Stimulated activated CD8-positive, alpha-beta memory T cell treated with anti-CD3 and anti-CD28 coated beads, Interleukin-15, amount 100 ng/mL, for 1 hour (primary cell): ENCODE measurements around the gene PMEPA1.

Experiments used
- DNase-seq: peaks from one replicate; pipeline ENCODE4 v3.0.0-alpha.2; 2020; ENCODE audit warnings: low read depth

Gene PMEPA1

DNA sequence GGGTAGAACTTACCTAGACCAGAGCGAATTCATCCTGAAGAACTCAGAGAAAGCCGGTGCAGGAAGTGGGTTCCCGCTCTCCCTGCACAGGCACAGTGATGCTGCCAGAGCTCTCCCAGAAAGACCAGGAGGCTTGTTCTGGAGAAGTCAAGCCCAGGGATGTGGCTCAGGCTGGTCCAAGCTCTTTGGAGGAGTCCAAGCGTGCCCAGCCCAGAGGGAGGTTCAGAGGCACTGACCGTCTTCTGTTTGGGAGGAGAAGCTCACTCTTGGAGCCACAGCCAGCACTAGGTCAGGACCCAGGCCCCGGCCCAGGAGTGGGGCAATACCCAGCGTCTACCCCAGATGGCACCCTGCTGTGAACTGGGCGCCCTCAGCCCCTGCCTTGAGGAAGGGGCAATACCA lies 1.5 kb upstream of the PMEPA1 start:
- no peak for DNase-seq

DNA sequence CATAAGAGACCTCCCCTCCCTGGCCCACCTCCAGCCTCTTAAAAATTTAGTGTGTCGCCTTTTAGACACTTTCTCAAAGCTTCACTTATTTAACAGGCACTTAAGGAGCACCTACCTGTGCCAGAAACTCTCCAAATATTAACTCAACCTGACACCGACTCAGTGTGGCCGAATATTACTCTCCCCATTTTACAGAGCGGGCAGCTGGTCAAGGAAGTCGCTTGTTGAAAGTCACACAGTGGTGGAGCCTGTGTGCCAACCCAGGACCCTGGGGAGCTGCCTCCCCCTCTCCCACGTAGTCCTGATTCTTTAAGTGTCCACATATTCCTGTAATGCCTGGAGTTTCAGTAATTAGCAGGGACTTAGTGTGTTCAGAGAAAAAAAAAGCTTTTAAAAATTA lies 1.0 kb upstream of the PMEPA1 start:
- no peak for DNase-seq

DNA sequence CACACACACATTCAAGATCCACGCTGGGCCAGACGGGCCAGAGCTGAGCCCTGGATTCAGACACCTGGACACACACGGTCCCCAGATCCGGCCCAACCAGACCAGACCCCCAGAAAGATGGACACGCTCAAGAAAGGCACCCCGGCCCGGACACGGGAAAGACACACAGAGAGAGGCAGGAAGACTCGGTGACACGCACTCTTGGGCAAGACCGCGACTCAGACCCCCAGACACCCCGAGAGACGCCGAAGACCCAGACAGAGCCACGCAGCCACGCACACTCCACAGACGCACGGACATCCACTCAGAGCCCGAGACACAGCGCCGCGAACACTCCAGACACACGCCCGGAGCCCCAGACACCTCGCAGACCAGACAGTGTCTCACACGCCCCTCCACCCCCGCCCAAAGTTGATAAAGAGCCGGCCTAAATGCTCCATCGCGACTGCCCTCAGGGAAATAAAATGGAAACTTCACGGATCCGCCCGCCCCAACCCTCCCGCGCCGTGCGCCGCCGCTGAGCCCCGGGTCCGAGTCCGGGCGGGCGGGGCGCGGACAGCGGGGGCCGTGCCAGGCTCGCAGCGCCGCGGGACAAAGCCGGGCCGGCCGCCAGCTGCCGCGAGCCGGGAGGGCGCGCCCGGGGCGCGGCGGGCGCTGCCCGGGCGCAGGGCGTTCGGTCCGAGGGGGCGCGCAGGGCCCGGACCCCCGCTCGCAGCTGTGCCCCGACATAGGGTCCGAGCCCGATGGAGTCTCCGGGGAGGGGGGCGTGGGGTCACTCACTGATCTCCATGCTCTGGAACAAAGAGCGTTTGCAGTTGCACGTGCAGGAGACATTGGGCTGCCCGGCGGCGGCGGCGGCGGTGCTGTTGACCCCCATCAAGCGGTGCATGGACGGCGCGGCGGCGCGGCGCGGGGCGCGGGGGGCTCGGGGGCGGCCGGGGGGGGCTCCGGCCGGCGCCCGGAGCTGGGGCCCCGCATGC lies 831 bp downstream of the PMEPA1 start:
- DNase-seq, result no peak

DNA sequence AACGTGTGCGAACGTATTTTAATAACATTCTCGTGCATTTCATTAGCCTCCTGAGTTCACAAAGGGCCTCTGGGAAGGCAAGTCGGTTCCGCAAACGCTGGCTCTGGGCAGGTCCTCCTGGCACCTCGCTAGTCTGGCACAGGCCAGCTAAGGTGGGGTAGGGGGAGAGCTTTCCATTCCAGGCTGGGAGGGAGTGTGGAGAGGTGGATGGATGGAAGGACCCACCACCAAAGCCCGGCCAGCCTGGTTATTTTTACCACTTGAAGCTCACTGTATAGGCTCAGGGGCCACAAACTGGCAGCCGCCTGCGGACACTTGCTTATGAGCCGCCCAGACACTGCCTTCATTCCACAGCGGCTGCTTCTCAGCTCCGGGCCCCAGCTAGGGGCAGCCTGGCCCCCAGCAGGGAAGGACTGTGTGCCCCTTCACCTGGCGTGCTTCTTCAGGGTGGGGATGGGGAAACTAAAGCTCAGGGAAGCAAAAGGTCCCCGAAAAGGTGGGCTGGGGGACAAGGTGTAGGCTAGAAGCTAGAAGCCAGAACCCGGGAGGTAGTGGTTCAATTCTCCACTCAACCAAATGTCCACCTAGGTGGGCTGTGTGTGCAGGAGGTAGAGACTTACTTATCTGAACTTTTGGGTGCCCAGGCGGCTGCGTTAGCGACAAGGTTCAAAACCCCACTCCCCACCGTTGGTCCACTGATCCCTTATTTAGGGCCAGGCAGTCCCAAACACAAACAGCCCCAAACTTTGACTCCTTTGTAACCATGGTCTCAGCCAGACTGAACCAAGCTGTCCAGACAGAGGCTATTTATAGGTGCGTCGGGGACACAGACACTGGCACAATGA lies 1.7 kb downstream of the PMEPA1 start:
- DNase-seq, result no peak

DNA sequence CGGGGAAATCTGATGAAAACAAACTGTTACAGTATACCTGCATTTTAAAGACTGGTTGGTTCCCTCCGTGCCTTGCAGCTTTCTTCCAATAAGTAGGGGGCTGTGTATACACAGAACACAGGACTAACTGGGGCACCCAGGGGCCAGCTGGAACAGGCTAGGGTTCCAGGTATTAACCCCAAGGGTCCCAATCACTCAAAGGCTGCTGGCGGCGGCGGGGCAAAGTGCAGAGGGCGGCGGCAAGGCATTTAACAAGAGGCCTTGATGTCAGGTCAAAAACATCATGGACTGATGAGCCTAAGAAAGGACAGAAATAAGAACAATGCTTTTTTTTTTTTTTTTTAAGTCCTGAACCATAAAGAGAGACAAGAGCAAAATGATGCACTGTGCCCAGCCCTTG lies 2.5 kb downstream of the PMEPA1 start:
- no peak for DNase-seq

DNA sequence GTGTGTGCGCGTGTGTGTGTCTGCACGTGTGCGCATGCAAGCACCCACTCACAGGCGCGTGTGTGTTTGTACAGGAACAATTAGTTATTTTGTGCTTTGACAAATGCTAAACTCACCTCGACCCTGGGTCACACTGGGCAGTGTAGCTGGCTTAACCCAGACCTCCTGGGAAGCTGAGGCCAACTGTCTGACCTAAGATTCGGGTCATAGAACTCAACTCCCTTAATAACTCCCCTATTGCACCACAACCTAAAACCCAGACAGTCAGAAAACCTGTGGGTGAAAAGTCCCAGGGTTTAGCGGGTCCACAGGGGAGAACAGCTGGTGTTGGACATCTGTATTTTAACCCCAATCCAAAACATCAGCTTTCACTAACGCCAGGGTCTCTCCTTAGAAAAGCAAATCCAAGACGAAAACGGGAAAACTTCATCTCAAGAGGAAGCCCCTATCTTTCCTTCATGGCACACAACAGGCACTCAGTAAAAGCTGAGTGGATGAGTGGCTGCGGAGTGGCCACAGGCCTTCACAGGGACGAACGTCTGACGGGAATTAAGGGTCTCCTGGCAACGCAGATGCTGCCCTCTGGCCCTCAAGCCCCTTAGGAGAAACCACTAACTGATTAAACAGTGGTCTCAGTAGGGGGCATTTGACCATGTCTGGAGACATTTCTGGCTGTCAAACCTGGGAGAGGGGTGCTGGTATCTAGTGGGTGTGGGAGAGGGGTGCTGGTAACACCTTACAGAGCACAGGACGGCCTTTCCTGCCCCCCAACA lies 4.5 kb downstream of the PMEPA1 start:
- no peak for DNase-seq

DNA sequence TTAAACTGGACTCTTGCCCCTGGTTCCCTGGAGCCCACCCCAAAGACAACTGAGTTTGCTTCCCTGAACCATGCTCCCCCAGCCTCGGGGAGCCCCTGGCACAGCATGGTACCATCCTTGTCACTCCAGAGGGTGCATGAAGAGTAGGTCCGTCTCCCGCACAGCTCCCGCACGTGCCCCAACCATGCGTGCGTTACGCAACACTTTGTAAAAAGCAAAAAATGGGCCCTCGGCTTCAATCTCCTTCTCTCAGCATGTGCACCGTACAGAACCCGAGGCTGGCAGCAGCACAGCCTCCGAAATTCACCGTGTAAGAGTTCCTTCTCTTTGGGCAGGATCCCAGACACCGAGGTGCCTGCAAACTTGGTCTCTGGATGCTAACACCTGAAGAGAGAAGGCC lies 5.6 kb downstream of the PMEPA1 start:
- DNase-seq, result no peak

DNA sequence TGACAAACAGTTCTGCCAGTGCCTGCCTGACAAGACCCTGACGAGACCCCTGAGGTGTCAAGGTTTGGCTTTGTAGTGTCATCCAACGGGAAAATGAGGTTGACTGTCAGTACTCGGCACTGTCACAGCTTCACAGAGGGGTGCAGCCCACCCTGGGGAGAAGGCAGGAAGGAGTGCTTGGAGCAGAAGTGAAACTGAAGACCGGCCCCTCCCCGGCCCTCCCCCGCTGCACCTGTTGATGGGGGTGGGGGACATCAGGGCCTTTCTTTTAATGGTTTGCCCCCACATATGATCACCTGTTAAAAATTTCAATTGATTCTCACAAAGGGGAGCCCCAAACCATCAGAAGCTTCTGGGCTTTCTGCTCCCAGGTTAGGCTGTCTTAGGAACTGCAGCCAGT lies 6.8 kb downstream of the PMEPA1 start:
- no peak for DNase-seq

DNA sequence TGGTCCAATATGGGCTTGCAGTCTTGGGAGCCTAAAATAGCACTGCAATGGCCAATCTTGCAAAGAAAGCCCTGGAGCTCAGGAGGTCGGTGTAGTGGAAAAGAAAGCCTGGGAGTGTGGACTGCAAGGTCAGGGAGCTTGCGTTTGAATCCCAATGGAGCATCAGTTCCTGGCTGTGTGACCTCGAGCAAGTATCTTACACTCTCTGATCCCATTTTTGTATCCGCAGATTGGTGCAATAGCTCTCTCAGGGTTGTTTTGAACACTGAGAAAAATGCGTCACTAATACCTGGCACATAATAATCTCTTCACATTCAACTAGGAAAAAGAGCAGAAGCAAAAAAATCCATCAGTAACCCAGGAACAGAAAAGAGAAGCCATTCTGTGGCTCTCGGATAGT lies 7.3 kb downstream of the PMEPA1 start:
- no peak for DNase-seq

DNA sequence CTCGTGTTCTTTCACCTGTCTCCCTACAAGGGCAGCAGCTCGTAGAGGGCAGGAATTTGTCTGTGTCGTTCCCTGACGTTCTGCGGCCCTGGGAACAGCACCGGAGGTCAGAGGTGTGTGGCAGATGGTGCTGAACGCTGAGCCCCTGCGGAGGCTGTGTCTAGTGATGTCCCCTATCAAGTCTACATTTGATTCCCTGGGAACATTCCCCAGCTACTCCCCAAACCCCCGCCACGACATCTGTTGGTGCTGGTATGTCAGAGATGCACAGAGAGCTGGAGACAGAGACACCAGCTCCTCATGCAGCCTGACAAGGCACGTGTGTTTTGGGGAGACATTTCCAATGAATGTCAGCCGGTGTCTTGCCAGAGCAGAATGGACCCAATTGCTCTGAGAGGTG lies 7.7 kb downstream of the PMEPA1 start:
- no peak for DNase-seq

DNA sequence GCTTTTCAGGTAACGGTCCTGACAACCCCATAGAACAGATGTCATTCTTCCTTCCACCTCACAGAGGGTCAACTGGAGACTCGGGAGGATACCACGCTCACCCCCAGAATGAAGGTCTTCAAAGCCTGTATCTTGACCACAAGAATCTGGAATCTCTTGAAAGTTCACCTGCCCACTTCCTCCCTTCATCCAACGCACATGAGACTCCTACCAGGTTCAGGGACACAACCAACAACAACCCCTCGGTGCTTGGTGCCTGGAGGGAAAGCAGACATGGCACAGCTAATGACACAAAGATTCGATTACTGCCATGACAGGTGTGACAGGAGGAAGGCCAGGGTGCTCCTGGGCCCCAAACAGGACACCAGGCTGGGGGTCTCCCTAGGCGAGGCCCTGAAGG lies 8.2 kb downstream of the PMEPA1 start:
- DNase-seq, result no peak

DNA sequence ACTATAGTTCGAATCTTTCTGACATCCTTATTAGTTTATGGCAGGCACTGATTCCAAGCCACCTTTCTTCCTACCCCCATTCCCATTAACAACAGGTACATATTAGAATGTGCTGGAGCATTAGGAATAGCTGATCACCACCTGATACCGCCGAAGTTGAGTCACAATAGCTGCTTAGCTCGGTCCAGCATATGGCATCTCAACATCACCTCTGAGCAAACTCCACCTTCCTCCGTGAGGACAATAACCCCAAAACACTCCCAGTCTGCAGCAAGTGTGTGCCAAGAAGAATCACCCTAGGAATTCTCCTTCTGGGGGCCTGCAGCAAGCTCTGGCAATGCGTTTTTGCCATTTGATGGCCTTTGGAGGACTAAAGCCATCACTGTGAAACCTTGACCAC lies 8.7 kb downstream of the PMEPA1 start:
- DNase-seq, result no peak

DNA sequence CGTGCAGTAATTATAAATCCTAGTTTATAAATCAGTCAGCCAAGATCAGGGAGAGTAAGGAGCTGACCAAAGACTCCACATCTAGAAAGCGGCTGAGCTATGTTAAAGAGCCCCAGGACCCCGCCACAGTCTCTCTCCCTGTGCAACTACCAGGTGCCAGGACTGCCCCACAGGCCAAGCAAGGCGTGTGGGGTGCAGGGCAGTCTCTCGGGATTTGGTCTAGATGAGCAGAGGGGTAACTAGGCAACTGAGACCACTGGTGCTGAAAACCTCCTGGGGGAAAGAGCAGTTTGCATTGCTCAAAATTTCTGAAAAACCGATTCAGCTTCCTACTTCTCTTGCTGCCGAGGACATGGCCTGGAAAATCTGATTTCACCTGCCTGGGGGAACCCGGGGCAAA lies 10.4 kb downstream of the PMEPA1 start:
- DNase-seq, result no peak

DNA sequence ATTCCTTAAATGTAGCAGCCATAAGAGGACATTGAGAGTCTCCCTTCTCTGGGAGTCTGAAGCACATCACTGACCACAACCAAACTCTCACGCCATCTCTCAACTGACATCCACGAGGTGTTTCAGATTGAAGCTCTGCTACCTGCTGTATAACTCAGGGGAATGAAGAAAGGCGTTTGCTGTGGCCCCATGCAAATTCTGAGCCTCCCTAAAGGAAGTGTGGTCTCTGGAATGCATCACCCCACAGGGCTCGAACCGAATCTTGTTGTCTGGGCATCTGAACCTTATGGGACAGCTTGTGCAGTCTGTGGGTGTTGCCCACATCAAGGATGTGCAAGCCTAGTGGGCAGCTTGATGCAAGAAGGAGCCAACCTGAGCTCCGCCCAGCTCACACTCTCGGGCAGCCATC lies 10.9 kb downstream of the PMEPA1 start:
- DNase-seq, result no peak

DNA sequence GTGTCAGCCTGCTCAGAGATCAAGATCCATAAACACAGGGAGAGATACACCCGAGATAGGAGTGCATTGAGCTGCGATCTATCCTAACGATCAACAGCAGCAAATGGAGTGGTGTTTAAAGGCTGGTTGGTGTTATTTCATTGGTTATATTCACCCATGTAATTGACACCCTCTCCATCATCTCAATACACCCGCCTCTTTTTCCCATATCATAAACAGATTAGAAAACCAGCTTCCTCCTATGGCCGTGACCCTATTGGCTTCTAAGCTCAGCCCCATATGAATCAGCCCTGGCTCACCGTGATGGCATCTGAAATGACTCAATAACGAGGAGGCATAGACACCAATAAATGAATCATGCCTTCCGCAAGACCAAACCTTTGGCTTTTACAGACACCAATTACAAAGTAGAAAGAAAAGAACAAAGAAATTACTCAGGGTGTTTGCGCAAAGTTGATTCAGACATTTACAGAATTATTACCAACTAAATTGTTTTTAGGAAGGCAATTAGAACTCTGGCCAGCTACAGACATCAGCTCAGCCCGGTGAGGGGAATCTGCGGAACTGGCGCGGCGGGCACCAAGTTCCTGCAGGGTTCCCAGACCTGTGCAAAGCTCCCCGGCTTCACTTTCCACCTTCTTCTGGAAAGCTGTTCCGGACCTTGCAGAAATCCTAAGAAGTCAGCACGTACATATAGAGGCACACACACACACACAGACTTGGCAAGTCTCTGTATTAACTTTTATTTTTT lies 11.5 kb downstream of the PMEPA1 start:
- DNase-seq, result no peak

DNA sequence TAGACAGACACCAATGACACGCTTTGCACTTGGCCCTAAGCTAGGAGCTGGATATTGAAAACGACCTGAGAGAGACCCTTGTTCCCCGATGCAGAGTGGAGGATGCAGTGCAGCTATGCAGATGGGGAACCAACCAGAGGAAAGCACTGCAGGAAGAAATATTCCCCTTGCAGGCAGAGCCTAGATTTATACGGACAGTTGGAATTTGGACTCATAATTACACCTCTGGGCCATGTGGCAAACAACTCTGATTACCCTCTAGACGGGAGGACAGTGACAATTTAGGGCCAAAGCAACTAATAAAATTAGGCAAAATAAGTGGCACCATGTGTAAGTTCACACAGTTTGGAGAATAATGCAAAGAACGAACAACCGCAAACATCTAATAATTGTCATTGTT lies 12.3 kb downstream of the PMEPA1 start:
- DNase-seq, result no peak

DNA sequence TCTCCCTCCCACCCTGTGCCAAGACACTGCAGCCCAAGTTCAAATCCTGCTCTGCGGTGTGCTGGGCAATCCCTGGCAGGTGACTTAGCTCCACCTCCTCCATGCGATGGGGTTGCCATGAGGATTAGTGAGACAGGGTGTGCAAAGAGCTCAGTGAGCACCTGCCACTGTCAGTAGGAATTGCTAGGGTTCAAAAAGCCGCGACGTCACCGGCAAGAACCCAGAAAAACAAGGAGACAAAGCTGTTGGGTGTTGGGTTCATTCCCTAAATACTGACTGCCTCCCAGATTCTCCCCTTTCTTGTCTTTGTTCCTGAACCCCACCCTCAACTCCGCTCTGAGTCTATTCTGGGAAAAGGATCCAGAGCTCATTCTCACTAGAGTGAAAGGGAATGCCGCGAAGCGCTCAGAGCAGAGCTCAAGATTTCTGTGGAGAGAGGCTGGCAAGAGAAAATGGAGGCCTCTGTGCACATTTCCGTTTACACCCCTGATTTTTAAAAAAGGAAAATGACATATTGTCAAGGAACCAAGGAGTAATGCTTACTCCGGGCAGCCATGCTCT lies 13.3 kb downstream of the PMEPA1 start:
- no peak for DNase-seq

DNA sequence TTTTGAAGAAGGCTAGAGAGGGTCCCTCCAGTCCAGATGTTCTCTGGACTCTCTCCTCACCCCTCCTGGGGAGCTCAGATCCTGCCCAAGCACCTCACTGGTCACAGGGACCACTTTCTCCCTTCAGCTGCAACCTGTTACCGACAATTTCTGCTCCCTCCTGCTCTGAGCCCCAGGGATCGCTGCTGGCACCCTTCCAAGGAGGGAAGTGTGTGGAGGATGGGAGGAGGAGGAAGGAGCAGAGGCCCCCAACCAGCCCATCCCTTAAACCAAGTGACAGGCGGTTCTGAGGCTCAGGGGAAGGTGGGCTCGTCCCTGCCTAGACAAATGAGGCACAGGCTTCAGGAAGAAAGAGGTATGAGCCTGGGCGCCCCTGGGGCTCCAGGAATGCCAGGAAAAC lies 13.9 kb downstream of the PMEPA1 start:
- DNase-seq, result no peak

DNA sequence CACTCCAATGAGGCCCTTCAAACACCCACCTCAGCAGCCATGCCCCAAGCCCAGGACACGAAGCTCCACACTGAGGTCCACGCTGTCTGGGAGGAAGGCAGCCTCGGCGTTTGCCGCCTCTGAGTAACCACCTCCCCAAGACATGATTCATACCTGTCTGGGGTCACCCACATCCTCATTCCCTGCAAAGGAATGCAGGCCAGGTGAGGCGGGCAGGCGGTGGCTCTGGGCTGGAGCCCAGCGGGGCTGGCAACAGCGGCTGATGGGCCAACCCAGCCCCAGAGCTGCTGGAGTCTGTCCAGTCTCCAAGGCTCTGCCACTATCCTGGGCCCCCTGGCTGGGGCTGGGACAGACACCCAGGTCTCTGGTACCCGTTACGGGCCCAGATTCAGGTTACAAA lies 14.8 kb downstream of the PMEPA1 start:
- DNase-seq, result no peak

DNA sequence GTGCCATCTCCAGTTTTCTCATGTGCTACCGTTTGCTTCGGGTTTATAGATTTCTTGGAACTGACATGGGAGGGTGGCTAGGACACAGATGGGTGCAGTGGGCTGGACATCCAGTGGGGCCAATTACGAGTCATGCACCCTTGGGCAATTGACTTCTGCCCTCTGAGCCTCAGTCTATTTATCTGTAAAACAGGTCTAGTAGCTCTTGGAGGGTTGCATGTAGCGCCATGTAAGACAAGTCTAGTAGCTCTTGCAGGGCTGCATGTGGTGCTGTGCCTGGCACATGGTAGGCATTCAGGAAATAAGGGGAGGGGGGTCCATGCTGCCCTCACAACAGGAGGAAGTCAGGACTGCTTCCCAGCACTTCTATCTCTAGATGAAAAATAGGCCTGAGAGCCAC lies 15.3 kb downstream of the PMEPA1 start:
- no peak for DNase-seq

DNA sequence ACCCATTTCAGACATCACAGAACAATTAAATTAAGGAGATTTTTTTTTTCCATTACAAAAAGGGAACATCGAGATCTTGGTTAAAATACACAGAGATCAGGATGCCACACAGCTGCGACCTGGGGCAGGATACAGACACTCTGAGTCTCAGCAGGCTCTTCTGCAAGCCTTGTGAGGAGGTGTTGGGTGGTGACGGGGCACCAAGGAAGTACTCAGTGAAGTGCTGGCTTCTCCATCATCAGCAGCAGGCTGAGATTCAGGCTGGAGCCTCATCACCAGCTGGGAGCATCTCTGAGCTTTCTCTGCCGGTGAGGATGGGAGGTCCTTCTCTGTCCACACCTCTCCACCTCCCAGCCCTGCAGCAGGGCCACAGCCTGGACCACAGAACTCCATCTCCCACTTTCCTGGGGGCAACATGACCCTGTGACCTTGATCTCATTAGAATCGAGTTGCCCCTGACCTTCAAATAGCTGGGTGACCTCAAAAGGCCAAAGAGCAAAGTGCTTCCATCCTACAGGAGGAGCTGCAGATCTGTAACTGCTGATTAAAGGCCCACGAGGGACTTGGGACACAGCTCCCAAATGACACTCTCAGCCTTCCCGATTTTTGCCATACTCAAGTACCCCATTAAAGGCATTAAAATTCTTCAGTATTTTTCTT lies 16.0 kb downstream of the PMEPA1 start:
- no peak for DNase-seq
